CD14-positive monocyte (primary cell): ENCODE measurements around the gene DPP8. TPM values are rescaled to one million over a fixed set of nuclear protein-coding genes. Genes with fewer than 3 reads are reported as not detected.

Experiments used
- DNase-seq, 3 donors: peaks; one replicate each; pipeline ENCODE4 v3.0.0-alpha.2; 2011 to 2022
- H2AFZ ChIP-seq: 2 replicates; pipeline ENCODE4 v1.6.0; 2012; ENCODE audit warnings: mild to moderate bottlenecking, low read depth, low read length, inconsistent platforms; ENCODE audit not compliant: insufficient read depth, poor library complexity, severe bottlenecking
- H3K27ac ChIP-seq, 2 donors: 1 replicate in 1 of 2; 2 replicates in 1 of 2; pipeline ENCODE4 v1.5.1; 2012 to 2013; ENCODE audit warnings: low read length in 2 of 2, control low read depth in 1 of 2, inconsistent platforms in 1 of 2, low read depth in 1 of 2, mild to moderate bottlenecking in 1 of 2
- H3K27me3 ChIP-seq, 2 donors: one replicate each; pipeline versions ENCODE4 v1.6.0 to v1.6.1; 2011 to 2013; ENCODE audit warnings: low read length in 2 of 2; ENCODE audit not compliant: control insufficient read depth in 2 of 2, insufficient read depth in 2 of 2
- H3K36me3 ChIP-seq, 2 donors: replicated peaks in 1 of 2; 1 replicate in 1 of 2; 2 replicates in 1 of 2; pipeline versions ENCODE4 v1.5.1 to v1.6.1; 2012 to 2013; ENCODE audit warnings: low read length in 2 of 2, control low read depth in 1 of 2, inconsistent platforms in 1 of 2, mild to moderate bottlenecking in 1 of 2; ENCODE audit not compliant: insufficient read depth in 2 of 2, control insufficient read depth in 1 of 2
- H3K4me1 ChIP-seq, 2 donors: 1 replicate in 1 of 2; 2 replicates in 1 of 2; pipeline versions ENCODE4 v1.5.1 to v1.6.1; 2012 to 2013; ENCODE audit warnings: low read length in 2 of 2, control low read depth in 1 of 2, inconsistent platforms in 1 of 2, mild to moderate bottlenecking in 1 of 2, moderate library complexity in 1 of 2; ENCODE audit not compliant: insufficient read depth in 2 of 2, control insufficient read depth in 1 of 2
- H3K4me2 ChIP-seq: replicated peaks from 2 replicates; pipeline ENCODE3; 2012; ENCODE audit warnings: low read length, moderate library complexity, mild to moderate bottlenecking; ENCODE audit not compliant: poor library complexity, severe bottlenecking; ENCODE audit errors: extremely low read depth
- H3K4me3 ChIP-seq, 3 experiments: fragments of 200-600 bp in 1 of 3; sonication (generic) in 1 of 3; replicated peaks in 1 of 3; 1 replicate in 2 of 3; 2 replicates in 1 of 3; pipeline ENCODE4 v1.5.1; 2011 to 2013; ENCODE audit warnings: low read length in 3 of 3, mild to moderate bottlenecking in 3 of 3, control low read depth in 2 of 3, low read depth in 2 of 3, inconsistent platforms in 1 of 3, moderate library complexity in 1 of 3
- H3K79me2 ChIP-seq: 2 replicates; pipeline ENCODE4 v1.6.0; 2012; ENCODE audit warnings: mild to moderate bottlenecking, control low read depth, inconsistent platforms, low read length, moderate library complexity; ENCODE audit not compliant: insufficient read depth
- H3K9ac ChIP-seq: 2 replicates; pipeline ENCODE4 v1.6.0; 2017; ENCODE audit warnings: low read length, mild to moderate bottlenecking; ENCODE audit not compliant: insufficient read depth, poor library complexity, severe bottlenecking
- H3K9me3 ChIP-seq, 2 donors: replicated peaks in 1 of 2; 1 replicate in 1 of 2; 2 replicates in 1 of 2; pipeline versions ENCODE4 v1.5.1 to v1.6.1; 2012 to 2013; ENCODE audit warnings: low read length in 2 of 2, control low read depth in 1 of 2; ENCODE audit not compliant: control insufficient read depth in 1 of 2, insufficient read depth in 1 of 2
- H4K20me1 ChIP-seq: 2 replicates; pipeline ENCODE4 v1.6.0; 2012; ENCODE audit warnings: mild to moderate bottlenecking, low read length, control low read depth, moderate library complexity; ENCODE audit not compliant: insufficient read depth
- H3K27ac Mint-ChIP-seq, 7 donors: one replicate each; pipeline ENCODE4 v1.8.0; 2020; ENCODE audit warnings: mild to moderate bottlenecking in 7 of 7, mixed read lengths in 7 of 7, moderate library complexity in 6 of 7, inconsistent platforms in 2 of 7
- H3K27me3 Mint-ChIP-seq, 3 donors: one replicate each; pipeline ENCODE4 v1.8.0; 2021 to 2022; ENCODE audit warnings: low read depth in 3 of 3, mild to moderate bottlenecking in 3 of 3, mixed read lengths in 3 of 3, moderate library complexity in 3 of 3, inconsistent platforms in 1 of 3
- H3K36me3 Mint-ChIP-seq, 2 donors: one replicate each; pipeline ENCODE4 v1.8.0; 2020; ENCODE audit warnings: mixed read lengths in 2 of 2, inconsistent platforms in 1 of 2, mild to moderate bottlenecking in 1 of 2
- H3K4me1 Mint-ChIP-seq: one replicate; pipeline ENCODE4 v1.8.0; 2020; ENCODE audit warnings: mild to moderate bottlenecking, mixed read lengths
- H3K4me3 Mint-ChIP-seq, 2 donors: one replicate each; pipeline ENCODE4 v1.8.0; 2020; ENCODE audit warnings: mild to moderate bottlenecking in 2 of 2, mixed read lengths in 2 of 2, moderate library complexity in 1 of 2
- H3K9me3 Mint-ChIP-seq, 7 donors: one replicate each; pipeline ENCODE4 v1.8.0; 2020 to 2022; ENCODE audit warnings: mixed read lengths in 7 of 7, mild to moderate bottlenecking in 6 of 7, moderate library complexity in 6 of 7, inconsistent platforms in 2 of 7
- CTCF ChIP-seq: fragments of 200-600 bp; IDR thresholded peaks from one replicate; pipeline ENCODE4 v1.8.0; 2022; ENCODE audit warnings: antibody characterized with exemption, mild to moderate bottlenecking
- WGBS: methylation state at CpG from one replicate; pipeline ENCODE4 v1.1.5; 2013; ENCODE audit warnings: missing lambda C conversion rate; ENCODE audit not compliant: insufficient coverage; 5-methylcytosine and 5-hydroxymethylcytosine counted together
- intact Hi-C, 2 donors: fragments of 100-400 bp; cut with micrococcal nuclease; formaldehyde crosslinking; loops; one replicate each; pipeline versions ENCODE4 v1.15.0 to v1.15.1; 2023
- polyA plus RNA-seq, 3 donors: library from polyadenylated mRNA; depleted of rRNA in 1 of 3; unstranded in 2 of 3; stranded (reverse) in 1 of 3; fragments of 300-500 nt in 2 of 3; fragments of >200 nt in 1 of 3; fragmentation: Illumina TruSeq in 2 of 3; gene quantifications; 1 replicate in 2 of 3; 2 replicates in 1 of 3; pipeline ENCODE4 v1.2.3, GENCODE V29; 2012 to 2021

DPP8 gene
- polyA plus RNA-seq, 3 donors, result 18.3 to 48.3 (median 38.7) TPM

- TF ChIP-seq CTCF, result no peak
- H3K27ac Mint-ChIP-seq, result no peak overlapping the region
These were observed 111.0 kb downstream of the DPP8 start for GRCh38 chr15:65406424-65407000.

DNA sequence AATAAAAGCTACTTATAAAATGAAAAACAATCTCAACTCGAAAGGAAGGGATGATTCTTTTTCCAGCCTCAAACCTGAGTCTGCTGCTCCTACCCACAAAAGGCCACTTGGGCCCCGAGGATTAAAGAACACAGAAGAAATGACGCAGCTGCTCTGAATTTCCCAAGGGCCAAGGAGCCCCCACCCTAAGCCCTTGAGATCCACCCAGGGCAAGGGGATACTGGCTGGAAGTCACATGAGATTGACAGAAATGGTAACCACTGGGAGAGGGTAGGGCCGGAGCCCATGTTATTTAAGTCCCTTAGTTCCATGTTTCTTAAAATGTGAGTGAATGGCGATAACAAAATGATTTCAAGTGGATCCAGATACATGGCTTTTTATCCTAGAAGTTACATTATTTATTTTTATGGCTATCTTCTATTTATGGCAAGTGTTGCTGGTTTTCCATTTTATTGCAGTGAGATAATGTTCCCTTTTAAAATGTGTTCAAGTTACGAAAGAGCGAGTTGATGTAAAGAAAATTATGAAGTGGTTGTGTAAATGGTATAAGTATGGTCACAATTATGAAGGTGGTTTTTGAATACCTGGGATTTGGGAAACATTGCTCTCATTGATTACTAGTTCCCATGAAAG lies 111.6 kb downstream of the DPP8 start:
- Histone ChIP-seq H3K27me3 (peaks cover 3 to 7% of the 10 kb centered on the region in 2 donors), H3K36me3 (no peaks in the 10 kb centered on the region), H3K4me1 (peaks cover 0 to 4% of the 10 kb centered on the region in 2 donors), H3K27ac (no peak overlapping the region), H3K9me3 (no peaks in the 10 kb centered on the region), H4K20me1 (no peaks in the 10 kb centered on the region), H2AFZ (no peak overlapping the region), H3K4me2 (no peak overlapping the region), H3K4me3 (no peak overlapping the region), H3K9ac (no peak overlapping the region), H3K79me2 (no peaks in the 10 kb centered on the region)
- 100% methylated on average over 3 of the region's 7 CpGs for WGBS
- DNase-seq, result no peak
- Mint-ChIP-seq H3K4me1 (peaks cover 9% of the 10 kb centered on the region), H3K27me3 (peaks cover 10 to 21% (median 12%) of the 10 kb centered on the region in 3 donors), H3K27ac (no peak overlapping the region), H3K9me3 (no peaks in the 10 kb centered on the region), H3K4me3 (no peak overlapping the region), H3K36me3 (no peaks in the 10 kb centered on the region)
- TF ChIP-seq CTCF, result no peak
- intact Hi-C loops, result no loop called here

More at GRCh38 chr15:65406424-65407000, 111.0 kb downstream of the DPP8 start:
- DNase-seq, result no peak
- peaks cover 9% of the 10 kb centered on the region for H3K4me1 Mint-ChIP-seq
- Histone ChIP-seq H3K9me3 (no peaks in the 10 kb centered on the region), H3K4me3 (no peak overlapping the region), H3K27ac (no peak overlapping the region), H4K20me1 (no peaks in the 10 kb centered on the region), H2AFZ (no peak overlapping the region), H3K27me3 (peaks cover 3 to 7% of the 10 kb centered on the region in 2 donors), H3K9ac (no peak overlapping the region), H3K36me3 (no peaks in the 10 kb centered on the region), H3K4me1 (peaks cover 0 to 4% of the 10 kb centered on the region in 2 donors), H3K4me2 (no peak overlapping the region), H3K79me2 (no peaks in the 10 kb centered on the region)
- WGBS, result no CpG with 5 or more reads among the region's 10 CpGs
- no peaks in the 10 kb centered on the region for H3K36me3 Mint-ChIP-seq
- H3K9me3 Mint-ChIP-seq, result no peaks in the 10 kb centered on the region
- intact Hi-C loops, result no loop called here
- H3K4me3 Mint-ChIP-seq, result no peak overlapping the region
- H3K27me3 Mint-ChIP-seq, result peaks cover 6 to 21% (median 12%) of the 10 kb centered on the region in 3 donors
